Stimulated activated CD4-positive, alpha-beta T cell treated with anti-CD3 and anti-CD28 coated beads, TNF-alpha, amount 100 ng/mL, for 24 hours (primary cell): ENCODE measurements around the gene HDAC4.
A peak's percentile ranks its signal among the peaks of the same experiment; 100 is the strongest.

Experiments
- DNase-seq, 3 experiments: peaks; one replicate each; pipeline ENCODE4 v3.0.0-alpha.2; 2020; ENCODE audit warnings: low read depth in 3 of 3

HDAC4 gene

DNA sequence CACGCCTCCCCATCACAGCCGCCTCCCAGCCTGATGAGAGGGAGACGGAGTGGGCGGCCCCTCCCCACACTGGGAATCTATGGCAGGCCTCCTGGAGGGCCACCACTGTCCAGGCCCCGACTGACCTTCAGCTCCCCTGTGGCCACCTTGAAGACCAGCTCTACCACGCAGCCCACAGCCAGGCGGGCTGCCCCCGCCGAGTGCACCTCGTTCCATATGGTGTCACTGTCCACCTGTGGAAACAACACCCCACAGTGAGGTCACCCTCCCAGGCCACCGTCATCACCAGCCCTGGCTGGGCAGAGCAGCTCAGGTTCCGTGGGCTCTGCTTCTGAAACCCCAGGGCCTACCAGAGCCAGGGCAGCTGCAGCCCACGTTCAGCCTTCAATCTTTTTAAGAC lies 310.9 kb downstream of the HDAC4 start:
- DNase-seq: no peak

DNA sequence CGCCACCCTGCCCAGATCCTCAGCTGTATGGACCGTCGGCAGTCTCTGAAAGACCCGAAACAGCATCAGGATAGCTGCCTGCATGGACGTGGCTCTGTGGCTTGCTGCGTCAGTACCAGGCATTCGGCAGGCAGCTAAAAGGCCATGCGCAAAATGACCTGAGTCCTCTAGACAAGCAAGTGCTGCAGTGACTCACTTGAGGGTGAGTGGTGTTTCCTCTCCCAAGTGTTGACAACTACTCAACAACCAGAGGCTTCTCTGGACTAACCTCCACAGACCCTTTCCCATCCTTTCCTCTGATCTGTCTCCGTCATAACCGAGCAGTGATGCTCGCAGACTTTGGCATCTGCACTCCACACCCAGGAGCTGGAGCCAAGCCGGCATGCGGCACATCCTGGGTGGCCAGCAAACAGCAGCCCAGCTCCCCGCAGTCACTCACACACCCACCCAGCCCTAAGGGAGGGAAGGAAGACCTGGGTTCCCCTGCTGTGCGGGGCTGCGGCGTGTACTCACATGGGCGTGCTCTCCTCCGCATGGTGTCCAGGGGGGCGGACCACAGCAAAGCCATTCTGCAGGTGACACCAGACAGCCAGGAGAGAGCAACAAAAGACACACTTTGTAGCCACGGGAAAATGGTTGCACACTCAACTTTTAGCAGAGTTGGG lies 313.6 kb downstream of the HDAC4 start:
- DNase-seq: no peak

DNA sequence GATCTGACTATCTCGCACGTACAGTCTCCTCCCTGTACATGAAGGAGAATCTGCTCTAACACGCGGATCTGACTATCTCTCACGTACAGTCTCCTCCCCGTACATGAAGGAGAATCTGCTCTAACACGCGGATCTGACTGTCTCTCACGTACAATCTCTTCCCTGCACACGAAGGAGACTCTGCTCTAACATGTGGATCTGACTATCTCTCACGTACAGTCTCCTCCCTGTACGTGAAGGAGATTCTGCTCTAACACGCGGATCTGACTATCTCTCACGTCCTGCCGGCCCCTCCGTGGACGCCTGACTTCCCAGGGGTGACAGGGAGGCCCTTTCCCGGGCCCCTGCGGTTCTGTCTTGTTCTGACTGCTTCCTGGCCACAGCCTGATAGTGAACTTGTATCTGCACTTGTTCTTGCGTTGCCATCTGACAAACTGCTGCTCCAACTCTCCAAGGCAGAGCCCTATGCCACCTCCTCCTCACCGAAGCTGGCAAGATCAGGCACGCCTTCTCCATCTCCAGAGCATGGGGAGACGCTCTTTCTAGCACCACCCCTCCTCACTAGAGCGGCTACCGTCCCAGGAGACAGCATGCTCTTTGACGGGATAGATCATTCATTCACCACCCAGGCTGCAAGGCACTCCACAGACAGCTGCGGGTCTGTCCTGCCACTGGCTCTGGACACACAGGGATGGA lies 314.3 kb downstream of the HDAC4 start:
- DNase-seq: no peak

DNA sequence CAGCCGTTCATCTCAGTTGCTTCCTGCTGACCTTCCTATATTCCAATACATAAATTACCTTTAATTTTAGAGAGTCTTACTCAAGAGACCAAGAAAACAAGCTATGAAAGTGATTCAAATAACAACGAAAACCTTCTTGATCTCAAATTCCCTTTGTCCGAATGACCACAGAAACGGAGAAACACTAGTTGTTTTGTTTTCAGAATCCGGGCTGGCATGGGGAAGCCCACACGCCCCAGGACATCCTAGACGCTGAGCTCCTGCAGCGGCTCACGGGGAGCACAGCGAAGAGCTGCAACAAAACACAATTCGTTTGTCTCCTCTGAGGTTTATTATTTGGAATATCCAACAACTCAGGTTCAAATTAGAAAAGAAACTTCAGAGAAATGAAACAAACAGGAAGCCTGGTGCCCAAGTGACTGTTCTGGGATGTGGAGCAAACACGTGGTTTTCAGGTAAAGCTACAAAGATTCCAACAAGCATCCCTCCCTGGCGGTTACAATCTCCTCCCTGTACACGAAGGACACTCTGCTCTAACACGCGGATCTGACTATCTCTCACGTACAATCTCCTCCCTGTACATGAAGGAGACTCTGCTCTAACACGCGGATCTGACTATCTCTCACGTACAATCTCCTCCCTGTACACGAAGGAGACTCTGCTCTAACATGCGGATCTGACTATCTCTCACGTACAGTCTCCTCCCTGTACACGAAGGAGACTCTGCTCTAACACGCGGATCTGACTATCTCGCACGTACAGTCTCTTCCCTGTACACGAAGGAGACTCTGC lies 315.4 kb downstream of the HDAC4 start:
- no peak for DNase-seq

DNA sequence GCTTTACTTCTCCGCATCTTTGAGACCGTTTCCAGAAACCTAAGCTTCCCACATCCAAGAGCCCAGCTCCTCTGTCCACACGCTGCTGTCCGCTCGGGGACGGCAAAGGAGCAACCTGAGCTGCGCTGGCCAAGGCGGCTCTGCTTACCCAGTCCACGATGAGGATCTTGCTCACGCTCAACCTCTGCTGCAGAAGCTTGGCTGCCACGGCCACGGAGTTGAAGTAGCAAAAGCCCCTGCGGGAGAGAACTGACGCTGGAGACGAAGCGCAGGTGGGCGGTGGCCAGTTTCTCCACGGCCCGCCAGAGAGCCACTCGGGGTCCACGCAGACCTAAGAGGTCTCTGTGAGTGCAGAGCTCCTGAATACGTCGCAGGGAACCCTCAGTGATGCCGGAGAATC lies 316.8 kb downstream of the HDAC4 start:
- no peak for DNase-seq

DNA sequence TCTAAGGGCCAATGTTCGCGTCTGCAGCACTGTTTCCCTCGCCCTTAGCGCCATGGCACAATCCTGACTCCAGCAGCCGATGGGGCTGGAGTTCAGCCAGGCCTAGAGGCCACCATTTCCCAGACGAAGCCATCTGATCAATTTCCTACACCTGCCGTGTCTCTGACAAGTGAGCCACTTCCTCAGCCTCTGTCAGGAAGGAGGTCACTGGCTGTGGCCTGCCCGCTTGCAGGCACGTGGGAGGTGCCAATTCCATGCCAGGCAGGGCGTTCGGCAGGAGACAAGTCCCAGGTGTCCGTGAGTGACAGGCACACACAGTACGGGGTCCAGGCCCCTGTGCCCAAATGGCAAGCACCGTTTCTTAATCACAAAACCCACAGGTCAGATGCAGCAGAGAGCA lies 318.4 kb downstream of the HDAC4 start:
- DNase-seq: no peak

DNA sequence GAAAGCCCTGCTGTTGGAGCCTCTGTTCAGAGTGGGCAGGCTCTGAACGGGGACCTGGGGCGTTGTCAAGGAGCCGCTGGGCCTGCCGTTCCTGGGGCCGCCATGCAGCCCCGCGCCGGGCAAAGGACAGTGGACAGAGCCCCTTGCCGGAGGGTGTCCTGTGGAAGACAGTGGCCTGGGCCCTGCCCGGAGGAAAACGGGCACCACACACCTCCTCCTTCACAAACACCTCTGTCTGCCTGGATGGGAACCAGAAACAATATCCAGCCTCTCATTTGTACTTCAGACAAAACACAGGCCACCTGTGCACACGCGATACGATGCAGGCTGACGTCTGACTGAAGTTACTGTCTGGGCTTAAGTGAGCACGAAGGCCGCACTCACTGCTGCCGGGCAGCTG lies 319.2 kb downstream of the HDAC4 start:
- DNase-seq: no peak

DNA sequence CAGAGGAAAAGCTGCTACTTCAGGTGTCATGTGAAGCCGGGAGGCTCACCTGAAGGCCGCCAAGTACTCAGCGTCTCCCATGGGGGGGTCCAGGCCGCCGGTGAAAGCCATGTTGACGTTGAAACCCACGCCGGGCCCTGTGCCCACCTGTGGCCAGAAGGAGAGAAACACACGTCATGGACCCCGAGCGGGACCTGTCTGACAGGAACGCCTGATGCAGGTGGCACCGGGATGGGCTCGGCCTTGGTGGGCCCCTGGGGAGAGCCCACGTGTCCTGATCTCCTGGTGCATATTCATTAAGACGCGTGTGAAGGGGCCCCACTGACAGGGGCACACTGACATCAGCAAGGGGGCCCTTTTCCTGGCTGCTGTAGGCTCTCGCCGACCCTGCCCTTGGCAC lies 319.8 kb downstream of the HDAC4 start:
- no peak for DNase-seq

DNA sequence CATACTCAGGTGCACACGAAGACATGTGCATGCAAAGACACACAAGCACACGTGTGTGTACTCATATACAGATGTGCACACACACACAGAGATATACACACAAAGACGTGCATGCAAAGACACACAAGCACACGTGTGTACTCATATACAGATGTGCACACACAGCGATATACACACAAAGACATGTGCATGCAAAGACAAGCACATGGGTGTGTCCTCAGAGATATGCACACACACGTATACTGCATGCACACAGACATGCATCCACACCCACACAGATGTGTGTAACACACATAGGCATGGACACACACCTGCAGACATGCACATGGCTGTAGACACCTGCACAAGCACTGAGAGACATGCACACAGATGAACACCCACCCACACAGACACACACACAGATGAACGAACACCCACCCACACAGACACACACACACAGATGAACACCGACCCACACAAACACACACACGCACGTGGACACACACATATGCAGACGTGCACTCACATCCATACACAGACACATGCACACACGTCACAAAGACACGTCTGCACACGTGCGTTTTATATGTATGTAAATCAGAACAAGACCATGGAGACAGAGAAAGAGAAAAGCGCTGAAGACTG lies 321.0 kb downstream of the HDAC4 start:
- no peak for DNase-seq

DNA sequence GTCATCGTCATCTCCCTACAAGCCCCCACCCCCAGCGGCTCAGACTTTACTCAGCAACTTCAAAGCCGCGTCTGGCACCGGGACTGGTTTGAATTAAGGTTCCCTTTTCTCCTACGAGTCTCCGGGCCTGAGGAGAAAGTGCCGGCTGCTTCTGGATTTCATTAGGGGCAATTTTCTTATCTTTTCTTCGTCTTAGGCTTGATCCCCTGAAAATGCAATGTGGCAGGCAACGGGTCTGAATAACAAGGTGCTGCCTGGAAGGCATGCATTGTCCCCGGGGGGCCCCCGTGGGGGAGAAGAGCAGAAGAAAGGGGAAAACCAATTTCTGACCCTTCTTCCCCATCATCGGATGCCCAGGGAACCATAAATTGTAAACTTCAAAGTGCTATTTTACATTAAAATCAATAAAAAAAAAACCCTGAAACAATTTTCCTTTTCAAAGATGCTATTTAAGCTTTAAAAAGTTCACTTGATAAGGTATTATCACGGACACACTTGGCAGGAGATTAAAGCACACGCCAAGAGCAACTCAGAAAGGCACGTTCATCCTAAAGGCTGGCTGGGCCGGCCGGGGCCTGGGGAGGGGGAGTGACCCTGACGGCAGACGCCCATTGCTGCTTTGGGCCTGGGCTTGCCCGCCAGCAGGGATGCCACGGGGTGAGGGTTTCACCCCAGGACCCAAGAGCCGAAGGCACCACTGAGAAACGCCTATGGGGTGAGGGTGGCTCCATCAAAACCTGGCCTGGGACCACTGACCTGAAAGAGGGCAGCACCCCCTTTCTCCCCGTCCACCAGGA lies 322.5 kb downstream of the HDAC4 start:
- no peak for DNase-seq

DNA sequence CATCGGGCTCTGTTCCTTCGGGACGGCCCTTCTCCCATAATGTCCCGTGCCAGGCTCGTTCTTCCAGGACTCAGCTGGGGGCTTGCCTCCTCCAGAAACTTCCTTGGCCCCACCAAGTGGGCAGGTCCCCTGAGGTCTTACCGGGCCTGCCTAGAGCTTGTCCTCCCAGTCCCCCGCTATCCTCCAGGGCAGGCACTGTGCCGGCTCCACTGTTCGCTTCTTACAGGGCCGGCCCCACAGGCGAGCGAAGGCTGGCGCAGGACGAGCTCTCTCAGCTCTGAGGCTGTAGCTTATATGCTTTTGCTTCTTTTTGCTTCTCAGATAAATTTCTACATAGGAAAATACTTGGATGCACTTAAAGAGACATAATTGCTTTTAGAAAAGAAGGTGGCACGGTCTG lies 323.6 kb downstream of the HDAC4 start:
- no peak for DNase-seq

DNA sequence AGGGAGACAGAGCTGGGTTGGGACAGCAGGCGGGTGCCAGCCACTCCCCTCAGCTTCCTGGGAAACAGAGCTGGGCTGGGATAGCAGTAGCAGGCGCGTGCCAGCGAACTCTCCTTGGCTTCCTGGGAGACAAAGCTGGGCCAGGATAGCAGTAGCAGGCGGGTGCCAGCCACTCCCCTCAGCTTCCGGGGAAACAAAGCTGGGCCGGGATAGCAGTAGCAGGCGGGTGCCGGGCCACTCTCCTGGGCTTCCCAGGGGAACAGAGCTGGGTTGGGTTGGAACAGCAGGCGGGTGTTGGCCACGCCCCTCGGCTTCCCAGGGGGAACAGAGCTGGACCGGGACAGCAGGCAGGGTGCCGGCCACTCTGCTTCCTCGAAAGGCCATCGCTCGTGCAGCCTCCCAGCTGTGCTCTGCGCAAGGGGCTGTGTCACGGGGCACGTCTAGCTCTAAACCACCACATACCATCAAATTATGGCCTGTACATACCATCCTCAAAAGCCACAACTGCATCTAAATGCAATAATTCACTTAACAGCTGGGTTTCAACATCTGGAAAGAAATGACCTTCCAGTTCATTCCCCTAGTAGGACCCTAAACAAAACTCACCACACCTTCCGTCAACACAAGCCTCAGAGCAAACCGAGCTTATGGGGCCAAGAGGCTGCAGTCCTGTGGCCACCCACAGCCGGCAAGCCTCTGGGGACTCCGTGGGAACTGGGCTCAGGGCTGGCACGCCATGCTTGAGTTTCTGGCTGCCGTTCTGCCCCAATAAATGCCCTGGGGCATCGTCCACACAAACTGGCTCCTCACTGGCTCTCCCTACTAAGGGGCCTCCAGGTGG lies 324.7 kb downstream of the HDAC4 start:
- DNase-seq: no peak

DNA sequence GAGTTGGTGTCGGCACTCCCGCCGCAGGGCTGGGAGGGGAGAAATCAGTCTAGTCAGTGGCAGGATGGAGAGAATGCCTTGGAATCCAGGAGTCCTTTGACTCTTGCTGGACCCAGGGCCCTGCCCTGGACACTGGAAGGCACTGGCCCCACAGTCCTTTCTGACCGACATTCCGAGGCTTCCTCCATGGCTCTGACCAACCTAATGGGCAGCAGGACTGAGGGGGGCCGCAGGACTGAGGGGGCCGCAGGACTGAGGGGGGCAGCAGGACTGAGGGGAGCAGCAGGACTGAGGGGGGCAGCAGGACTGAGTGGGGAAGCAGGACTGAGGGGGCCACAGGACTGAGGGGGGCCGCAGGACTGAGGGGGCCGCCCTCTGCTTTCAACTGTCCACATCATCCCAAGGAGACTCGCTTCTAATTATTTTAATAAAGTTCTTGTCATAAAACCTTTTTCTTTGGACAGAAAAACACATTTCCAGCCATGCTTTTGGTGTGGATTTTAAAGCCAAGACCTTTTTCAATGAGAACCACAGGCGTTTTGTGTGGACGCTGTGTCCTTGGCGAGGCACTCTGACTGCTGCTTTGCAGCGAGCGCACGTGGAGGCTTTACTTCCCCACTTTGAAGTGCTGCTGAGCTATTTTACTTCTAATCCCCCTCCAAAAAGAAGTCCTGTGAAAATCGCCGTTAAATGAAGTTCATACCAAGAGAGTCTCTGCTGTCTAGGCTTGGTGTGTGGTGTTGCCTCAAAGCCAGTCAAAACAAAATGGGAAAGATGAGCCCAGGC lies 326.9 kb downstream of the HDAC4 start:
- DNase-seq: no peak

DNA sequence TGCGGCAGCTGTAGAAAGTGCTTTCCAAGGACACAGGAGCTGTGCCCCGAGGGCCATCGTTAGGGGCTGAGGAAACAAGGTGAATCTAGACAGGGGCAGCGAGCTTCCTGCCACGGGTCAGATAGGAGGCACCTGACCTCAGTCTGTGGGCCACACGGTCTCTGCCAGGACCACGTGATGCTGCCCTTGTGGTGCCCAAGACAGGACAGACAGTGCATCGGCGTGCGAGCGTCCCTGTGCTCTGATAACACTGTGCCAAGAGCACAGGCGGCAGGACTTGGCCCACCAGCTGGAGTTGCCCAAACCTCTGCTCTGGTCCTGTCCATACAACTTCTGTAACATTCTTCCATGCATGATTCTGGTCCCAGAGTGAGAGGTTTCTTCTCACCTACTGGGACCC lies 327.6 kb downstream of the HDAC4 start:
- DNase-seq: no peak

DNA sequence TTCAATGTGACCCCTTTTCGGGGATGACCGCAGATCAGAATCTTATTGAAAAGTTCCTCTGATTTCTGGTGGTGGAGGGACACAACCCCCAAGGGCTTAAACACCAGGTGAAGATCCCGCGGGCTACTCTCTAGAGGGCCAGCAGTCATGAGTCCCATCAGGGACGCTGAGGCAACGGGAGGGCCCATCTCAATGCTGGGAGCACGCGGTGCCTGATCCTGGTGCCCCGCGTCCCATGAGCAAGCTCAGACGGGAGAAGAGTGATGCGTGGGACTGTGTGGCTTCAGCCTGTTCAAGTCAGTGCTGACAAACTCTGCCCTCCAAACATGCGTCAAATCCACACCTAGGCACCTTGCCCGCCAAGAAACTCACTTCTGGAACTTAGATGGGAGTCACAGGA lies 328.0 kb downstream of the HDAC4 start:
- DNase-seq: no peak

DNA sequence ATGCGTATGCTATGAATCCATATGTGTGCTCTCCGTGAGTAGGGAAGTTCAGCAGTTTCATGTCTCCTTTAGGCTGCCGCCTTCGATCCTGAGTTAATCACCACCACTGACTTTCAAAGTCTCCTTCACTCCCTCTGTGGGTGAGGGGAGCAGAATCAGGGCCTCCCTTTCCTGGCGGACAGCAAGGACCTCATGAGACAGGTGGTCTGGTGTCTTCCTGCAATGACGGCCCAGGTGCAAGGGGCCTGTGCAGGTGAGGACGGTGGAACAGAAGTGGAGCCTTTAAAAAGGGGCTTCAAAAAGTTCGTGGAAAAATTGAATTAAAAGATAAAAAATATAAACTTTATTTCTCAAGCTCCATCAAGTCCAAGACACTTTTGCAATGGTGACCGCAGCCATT lies 330.4 kb downstream of the HDAC4 start:
- no peak for DNase-seq

DNA sequence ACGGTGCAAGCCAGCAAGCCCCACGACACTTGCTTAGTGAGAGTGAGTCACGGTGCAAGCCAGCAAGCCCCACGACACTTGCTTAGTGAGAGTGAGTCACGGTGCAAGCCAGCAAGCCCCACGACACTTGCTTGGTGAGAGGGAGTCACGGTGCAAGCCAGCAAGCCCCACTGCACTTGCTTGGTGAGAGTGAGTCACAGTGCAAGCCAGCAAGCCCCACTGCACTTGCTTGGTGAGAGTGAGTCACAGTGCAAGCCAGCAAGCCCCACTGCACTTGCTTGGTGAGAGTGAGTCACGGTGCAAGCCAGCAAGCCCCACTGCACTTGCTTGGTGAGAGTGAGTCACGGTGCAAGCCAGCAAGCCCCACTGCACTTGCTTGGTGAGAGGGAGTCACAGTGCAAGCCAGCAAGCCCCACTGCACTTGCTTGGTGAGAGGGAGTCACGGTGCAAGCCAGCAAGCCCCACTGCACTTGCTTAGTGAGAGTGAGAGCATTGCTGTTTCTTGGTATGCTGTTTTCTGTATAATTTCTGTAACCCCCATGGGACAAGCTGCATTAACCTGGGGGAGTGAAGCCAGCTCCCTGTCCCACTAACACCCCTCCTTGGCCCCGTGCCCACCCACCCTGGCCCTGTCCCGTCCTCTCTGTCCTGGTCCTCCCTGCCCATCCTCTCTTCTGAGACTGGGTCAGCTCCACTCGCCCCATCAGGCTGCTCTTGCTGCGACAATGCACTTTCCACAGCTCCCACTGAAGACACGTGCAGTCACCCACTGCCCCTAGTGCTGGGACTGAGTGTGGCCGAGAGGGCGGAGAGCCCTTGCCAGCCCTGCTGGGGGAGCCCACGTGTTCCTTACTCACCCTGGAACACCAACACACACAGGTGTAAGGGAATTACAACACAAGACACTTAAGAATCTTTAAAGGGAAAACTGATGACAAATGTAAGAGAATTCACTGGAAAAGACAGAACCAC lies 331.2 kb downstream of the HDAC4 start:
- peak in 1 of 3 experiments; percentile 15 for DNase-seq

DNA sequence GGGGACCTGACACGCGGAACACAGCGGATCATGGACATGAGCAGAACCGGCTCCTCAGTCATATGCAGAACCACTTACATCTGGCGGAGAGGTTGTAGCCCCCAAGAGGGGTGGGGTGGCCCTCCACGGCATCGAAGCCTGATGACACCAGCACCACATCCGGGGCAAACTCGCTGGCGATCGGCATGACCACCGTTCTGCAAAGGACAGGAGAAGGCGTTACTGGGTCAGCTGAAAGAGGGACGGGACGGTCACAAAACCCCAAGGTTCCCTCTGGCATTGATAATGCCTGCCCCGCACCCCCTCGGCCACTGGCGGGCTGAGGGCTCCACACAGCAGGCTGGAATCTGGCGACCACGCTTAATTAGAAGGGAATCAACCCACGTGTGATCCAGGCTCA lies 332.4 kb downstream of the HDAC4 start:
- DNase-seq: no peak
